RWPE1 (cell line): ENCODE data around the gene TMEM63C.

Source experiments
- CTCF ChIA-PET: fragments of 350-600 bp; sonication (Branson Sonifier 250); formaldehyde crosslinking; extraction: SDS; loops from one replicate; lab custom pipeline; 2021; lab: Yijun Ruan, JAX
- POLR2A ChIA-PET: fragments of 400-600 bp; formaldehyde crosslinking; extraction: SDS; loops from one replicate; lab custom pipeline; 2020; ENCODE audit warnings: antibody characterized with exemption; ENCODE audit not compliant: low non-redundant PET; lab: Yijun Ruan, JAX
- DNase-seq: peaks from one replicate; pipeline ENCODE4 v3.0.0; 2012; ENCODE audit warnings: low spot score
- H3K27ac ChIP-seq: fragments of 450-650 bp; 2 replicates; pipeline ENCODE4 v1.5.1; 2017
- TF ChIP-seq, protein P1 (sequence below): fragments of 450-650 bp; conservative IDR thresholded peaks from 2 replicates; pipeline ENCODE4 v1.5.1; 2017; ENCODE audit warnings: low read depth, mild to moderate bottlenecking

Gene TMEM63C

DNA sequence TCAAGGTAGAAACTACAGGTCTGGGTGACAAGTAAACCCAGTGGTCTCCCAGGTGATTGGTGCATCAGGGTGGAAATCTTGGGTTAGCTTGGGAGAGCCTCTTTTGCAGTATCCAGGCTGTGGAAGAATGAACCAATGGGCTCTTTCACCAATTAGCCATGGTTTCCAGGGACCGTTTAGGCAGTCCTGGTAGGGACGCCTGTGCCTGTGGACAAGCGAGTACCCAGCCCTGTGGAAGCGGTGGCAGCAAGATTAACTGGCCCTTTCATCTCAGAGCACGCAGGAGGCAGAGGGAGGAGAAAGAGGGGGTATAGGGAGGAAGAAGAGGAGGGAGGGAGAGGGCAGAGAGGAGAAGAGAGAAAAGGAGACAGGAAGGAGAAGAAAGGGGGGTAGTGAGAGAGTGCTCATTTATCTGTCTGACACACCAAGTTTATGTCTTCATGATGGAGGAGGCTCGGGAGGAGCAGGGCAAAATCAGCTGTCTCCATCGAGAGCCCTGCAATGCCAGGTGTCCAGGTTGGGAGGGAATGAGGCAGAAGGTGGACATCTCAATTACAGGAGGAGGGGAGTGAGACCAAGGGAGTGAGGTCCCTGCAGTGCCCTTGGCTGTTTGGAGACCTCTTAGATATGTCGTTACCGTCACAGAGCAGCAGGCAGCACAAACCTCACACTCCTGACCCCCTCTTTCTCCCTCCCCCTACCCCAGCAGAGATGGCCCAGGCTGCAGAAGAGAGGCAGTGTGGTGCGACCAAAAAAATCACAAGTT, 35.4 kb upstream of the TMEM63C start:
- DNase-seq: no peak
- CTCF ChIA-PET: interaction anchor here (1.0 to 1.2 kb wide), 3 partner anchors 18 to 273 kb away, joined by 3 to 5 read pairs (median 3); no protein-coding TSS in a partner anchor
- no peak overlapping the region for H3K27ac ChIP-seq
- POLR2A ChIA-PET: no interaction called here
- TF ChIP-seq, protein P1, sequence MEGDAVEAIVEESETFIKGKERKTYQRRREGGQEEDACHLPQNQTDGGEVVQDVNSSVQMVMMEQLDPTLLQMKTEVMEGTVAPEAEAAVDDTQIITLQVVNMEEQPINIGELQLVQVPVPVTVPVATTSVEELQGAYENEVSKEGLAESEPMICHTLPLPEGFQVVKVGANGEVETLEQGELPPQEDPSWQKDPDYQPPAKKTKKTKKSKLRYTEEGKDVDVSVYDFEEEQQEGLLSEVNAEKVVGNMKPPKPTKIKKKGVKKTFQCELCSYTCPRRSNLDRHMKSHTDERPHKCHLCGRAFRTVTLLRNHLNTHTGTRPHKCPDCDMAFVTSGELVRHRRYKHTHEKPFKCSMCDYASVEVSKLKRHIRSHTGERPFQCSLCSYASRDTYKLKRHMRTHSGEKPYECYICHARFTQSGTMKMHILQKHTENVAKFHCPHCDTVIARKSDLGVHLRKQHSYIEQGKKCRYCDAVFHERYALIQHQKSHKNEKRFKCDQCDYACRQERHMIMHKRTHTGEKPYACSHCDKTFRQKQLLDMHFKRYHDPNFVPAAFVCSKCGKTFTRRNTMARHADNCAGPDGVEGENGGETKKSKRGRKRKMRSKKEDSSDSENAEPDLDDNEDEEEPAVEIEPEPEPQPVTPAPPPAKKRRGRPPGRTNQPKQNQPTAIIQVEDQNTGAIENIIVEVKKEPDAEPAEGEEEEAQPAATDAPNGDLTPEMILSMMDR: no peak

DNA sequence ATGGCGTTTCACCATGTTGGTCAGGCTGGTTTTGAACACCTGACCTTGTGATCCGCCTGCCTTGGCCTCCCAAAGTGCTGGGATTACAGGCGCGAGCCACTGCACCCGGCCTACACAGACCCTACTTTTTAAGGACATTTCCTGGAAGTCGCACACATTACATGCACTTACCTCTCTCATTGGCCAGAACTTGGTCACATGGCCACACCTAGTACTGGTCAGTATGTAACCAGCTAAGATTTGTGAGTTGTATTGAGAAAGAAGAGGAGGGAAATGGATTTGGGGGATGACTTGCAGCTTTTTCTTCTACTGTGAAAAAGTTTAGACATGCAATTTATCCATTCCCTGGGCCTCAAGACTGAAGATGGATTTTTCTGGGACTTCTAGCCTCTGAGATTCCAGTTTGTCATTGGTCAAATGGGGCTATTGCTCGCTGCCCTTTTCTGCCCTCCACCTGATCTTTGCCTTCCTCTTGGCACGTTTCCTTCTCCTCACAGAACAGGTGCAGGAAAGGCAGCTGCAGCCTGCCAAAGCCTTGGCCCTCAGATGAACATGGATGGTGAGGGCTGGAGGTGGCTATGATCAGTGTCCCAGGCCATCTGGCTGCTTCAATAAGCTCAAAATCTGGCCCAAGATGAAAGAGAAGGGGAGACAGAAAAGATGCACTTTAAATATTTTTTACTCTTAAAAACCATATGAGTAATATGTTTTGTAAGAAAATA, 32.9 kb upstream of the TMEM63C start:
- no peak for DNase-seq
- ChIA-PET POLR2A (no interaction called here), CTCF (interaction anchor here (1.0 to 1.1 kb wide), 2 partner anchors 168 to 276 kb away, joined by 3 read pairs; no protein-coding TSS in a partner anchor)
- TF ChIP-seq, protein P1: no peak
- no peak overlapping the region for H3K27ac ChIP-seq

DNA sequence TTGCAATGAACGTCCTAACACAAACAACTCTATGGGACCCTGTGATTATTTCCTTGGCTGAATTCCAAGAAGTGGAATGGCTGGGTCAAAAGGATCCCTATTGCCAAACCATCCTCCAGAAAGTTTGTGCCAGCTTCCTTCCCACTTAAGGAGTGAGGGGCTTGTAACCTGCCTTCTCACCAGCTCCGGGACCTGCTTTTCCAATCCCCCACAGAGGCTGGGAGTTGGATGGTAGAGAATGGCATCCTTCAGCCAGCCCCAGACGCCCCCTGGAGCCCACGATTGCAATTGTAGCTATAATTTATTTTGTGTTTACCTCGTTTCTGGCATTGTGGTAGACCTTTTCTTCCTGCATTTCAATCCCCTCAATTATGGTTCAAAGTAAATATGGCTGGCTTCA, 30.4 kb upstream of the TMEM63C start:
- no peak overlapping the region for H3K27ac ChIP-seq
- ChIA-PET POLR2A (no interaction called here), CTCF (interaction anchor here (0.6 to 3.6 kb wide), 17 partner anchors 9 to 507 kb away, joined by 3 to 41 read pairs (median 3); no protein-coding TSS in a partner anchor)
- TF ChIP-seq, protein P1: 0 out of 2 replicates have a peak, but pooled peaks have one; percentile 26
- peak; percentile 44 for DNase-seq

DNA sequence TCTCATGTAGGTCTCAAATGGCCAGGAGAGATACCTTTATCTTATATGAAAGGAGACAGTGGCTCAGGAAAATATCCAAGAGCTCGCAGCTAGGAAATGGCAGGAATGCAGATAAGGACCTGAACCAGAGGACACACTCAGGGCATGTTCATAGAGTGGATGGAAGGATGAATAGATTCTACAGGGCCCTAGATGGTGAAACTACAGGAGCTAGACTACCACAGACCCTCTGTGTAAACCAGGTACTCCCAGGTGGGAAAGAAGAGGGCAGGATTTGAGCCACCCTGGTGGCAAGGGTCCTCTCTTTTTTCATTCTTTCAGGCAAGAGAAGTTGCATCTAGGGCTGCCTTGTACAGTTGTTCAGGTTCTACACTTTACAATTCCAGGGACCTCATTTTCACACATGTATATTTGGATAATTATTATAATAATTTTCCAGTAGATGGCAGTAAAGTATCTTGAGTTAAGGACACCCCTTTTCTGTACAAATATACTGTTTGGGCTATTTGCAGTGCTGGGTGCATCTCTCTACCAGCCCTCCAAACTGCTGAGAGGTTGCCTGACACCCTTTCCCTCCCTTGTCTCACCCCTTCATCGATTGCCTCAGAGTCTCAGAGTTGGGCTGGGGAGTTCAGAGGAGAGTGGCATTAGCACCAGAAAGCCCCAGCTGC, 29.5 kb upstream of the TMEM63C start:
- no peak overlapping the region for H3K27ac ChIP-seq
- CTCF ChIA-PET: interaction anchor here (0.5 to 3.6 kb wide), 19 partner anchors 10 to 276 kb away, joined by 3 to 41 read pairs (median 4); no protein-coding TSS in a partner anchor
- DNase-seq: peak; percentile 57
- POLR2A ChIA-PET: no interaction called here
- TF ChIP-seq, protein P1: 0 out of 2 replicates have a peak, but pooled peaks have one; percentile 8

DNA sequence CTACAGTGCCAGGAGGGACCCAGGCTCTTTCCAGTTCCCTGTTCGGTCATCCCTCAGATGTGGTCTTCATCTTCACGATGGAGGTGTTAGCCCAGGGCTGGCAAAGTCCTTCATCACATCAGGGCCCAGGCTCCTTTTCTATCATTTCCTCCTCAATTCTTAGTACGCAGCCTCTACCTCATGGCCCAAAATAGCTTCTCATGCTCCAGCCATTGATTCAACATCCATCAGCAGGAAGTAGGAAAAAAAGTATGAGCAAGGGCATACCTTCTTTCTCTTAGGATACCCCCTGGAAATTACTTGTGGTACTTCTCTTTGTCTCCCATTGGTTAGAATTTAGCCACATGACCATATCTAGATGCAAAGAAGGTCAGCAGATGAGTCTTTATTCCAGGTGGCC, 27.8 kb upstream of the TMEM63C start:
- H3K27ac ChIP-seq: no peak overlapping the region
- no peak for DNase-seq
- CTCF ChIA-PET: interaction anchor here (0.8 to 3.6 kb wide), 6 partner anchors 13 to 258 kb away, joined by 3 to 41 read pairs (median 4); no protein-coding TSS in a partner anchor
- POLR2A ChIA-PET: no interaction called here
- TF ChIP-seq, protein P1: no peak

DNA sequence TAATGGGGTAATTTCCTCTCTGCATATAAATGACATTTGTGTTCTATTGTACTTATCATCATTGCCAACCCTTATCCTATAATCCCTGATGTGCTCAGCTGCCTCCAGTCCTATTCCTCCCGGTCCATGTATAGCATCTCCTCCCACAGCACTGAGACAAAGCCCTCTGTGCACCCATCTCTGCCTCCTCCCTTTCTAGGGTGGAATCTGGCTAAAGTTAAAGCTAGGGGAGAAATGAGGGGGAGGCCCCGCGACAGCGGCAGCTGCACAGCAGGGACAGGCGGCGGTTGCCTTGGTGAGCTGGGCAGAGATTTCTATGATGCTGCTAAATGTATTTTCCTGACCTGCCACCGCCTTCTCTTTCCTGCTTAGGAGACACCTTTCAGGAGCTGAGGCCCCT, 27.2 kb upstream of the TMEM63C start:
- H3K27ac ChIP-seq: no peak overlapping the region
- ChIA-PET POLR2A (no interaction called here), CTCF (interaction anchor here (1.0 to 1.2 kb wide), 2 partner anchors 59 to 136 kb away, joined by 3 to 4 read pairs; no protein-coding TSS in a partner anchor)
- DNase-seq: no peak
- TF ChIP-seq, protein P1: no peak
